T-helper 22 cell (primary cell): Measurements from ENCODE around the gene PWP2.
"Not testable (repeated sequence)": the region's sequence is repeated elsewhere in the genome, so short reads cannot be mapped to it uniquely, and the experiment has no call there.

Experiments used
- DNase-seq: peaks from one replicate; pipeline ENCODE4 v3.0.0-alpha.2; 2020; ENCODE audit warnings: low read depth

The PWP2 gene

GRCh38 chr21:44083631-44084291 is 23.4 kb upstream of the PWP2 start:
- peak; percentile 49 for DNase-seq

- DNase-seq, result no peak
These were observed 22.5 kb upstream of the PWP2 start for GRCh38 chr21:44084496-44085241.

- DNase-seq, result no peak
These were observed 21.5 kb upstream of the PWP2 start for GRCh38 chr21:44085491-44086321.

GRCh38 chr21:44086636-44087425 is 20.4 kb upstream of the PWP2 start:
- DNase-seq, result no peak

GRCh38 chr21:44087426-44088400 is 19.5 kb upstream of the PWP2 start:
- DNase-seq, result no peak

- no peak for DNase-seq
These were observed 18.8 kb upstream of the PWP2 start for GRCh38 chr21:44088401-44088780.

- DNase-seq, result peak; percentile 29
These were observed 17.9 kb upstream of the PWP2 start for GRCh38 chr21:44089001-44089911.

- DNase-seq, result no peak
These were observed 16.9 kb upstream of the PWP2 start for GRCh38 chr21:44090325-44090724.

- no peak for DNase-seq
These were observed 15.0 kb upstream of the PWP2 start for GRCh38 chr21:44092211-44092610.

GRCh38 chr21:44093761-44094160 is 13.4 kb upstream of the PWP2 start:
- no peak for DNase-seq

- no peak for DNase-seq
These were observed 12.4 kb upstream of the PWP2 start for GRCh38 chr21:44094832-44095231.

GRCh38 chr21:44098507-44098906 is 8.7 kb upstream of the PWP2 start:
- not testable (repeated sequence) for DNase-seq

GRCh38 chr21:44098964-44099363 is 8.2 kb upstream of the PWP2 start:
- DNase-seq, result not testable (repeated sequence)

GRCh38 chr21:44107589-44107988 is 390 bp downstream of the PWP2 start:
- DNase-seq, result not testable (repeated sequence)

GRCh38 chr21:44113702-44114371 is 6.6 kb downstream of the PWP2 start:
- not testable (repeated sequence) for DNase-seq

GRCh38 chr21:44122131-44122530 is 14.9 kb downstream of the PWP2 start:
- DNase-seq, result not testable (repeated sequence)

GRCh38 chr21:44127827-44128226 is 20.6 kb downstream of the PWP2 start:
- DNase-seq, result not testable (repeated sequence)

- DNase-seq, result not testable (repeated sequence)
These were observed 26.5 kb downstream of the PWP2 start for GRCh38 chr21:44133715-44134057.

GRCh38 chr21:44134732-44135131 is 27.5 kb downstream of the PWP2 start:
- not testable (repeated sequence) for DNase-seq
